Measurements from ENCODE around the gene ACACB.
"Not testable (repeated sequence)": the region's sequence is repeated elsewhere in the genome, so short reads cannot be mapped to it uniquely, and the experiment has no call there.

Gene ACACB

GRCh38 chr12:109144224-109144623 lies 27.8 kb downstream of the ACACB start:
- DNase-seq, result no peak

- DNase-seq, result not testable (repeated sequence)
These were observed 30.7 kb downstream of the ACACB start for GRCh38 chr12:109147126-109147525.

GRCh38 chr12:109147954-109148353 lies 31.6 kb downstream of the ACACB start:
- no peak for DNase-seq

GRCh38 chr12:109150124-109150640 lies 33.8 kb downstream of the ACACB start:
- DNase-seq, result no peak

- DNase-seq, result no peak
These were observed 35.1 kb downstream of the ACACB start for GRCh38 chr12:109151457-109151856.

- DNase-seq, result no peak
These were observed 37.5 kb downstream of the ACACB start for GRCh38 chr12:109153821-109154441.

- peak; percentile 90 for DNase-seq
These were observed 38.4 kb downstream of the ACACB start for GRCh38 chr12:109154451-109155438.

GRCh38 chr12:109156036-109156435 lies 39.6 kb downstream of the ACACB start:
- DNase-seq, result no peak

- no peak for DNase-seq
These were observed 40.2 kb downstream of the ACACB start for GRCh38 chr12:109156586-109156985.

- no peak for DNase-seq
These were observed 41.6 kb downstream of the ACACB start for GRCh38 chr12:109157986-109158385.

GRCh38 chr12:109160433-109160832 lies 44.0 kb downstream of the ACACB start:
- no peak for DNase-seq

- no peak for DNase-seq
These were observed 44.5 kb downstream of the ACACB start for GRCh38 chr12:109160873-109161272.

GRCh38 chr12:109162551-109162950 lies 46.2 kb downstream of the ACACB start:
- no peak for DNase-seq

GRCh38 chr12:109163167-109163566 lies 46.8 kb downstream of the ACACB start:
- DNase-seq, result no peak

GRCh38 chr12:109165599-109165998 lies 49.2 kb downstream of the ACACB start:
- no peak for DNase-seq

GRCh38 chr12:109166371-109166770 lies 50.0 kb downstream of the ACACB start:
- DNase-seq, result no peak

GRCh38 chr12:109167781-109168180 lies 51.4 kb downstream of the ACACB start:
- DNase-seq, result no peak

- DNase-seq, result no peak
These were observed 52.9 kb downstream of the ACACB start for GRCh38 chr12:109169262-109169661.

GRCh38 chr12:109169686-109170085 lies 53.3 kb downstream of the ACACB start:
- DNase-seq, result no peak

- no peak for DNase-seq
These were observed 53.9 kb downstream of the ACACB start for GRCh38 chr12:109170324-109170723.

GRCh38 chr12:109172787-109173186 lies 56.4 kb downstream of the ACACB start:
- DNase-seq, result not testable (repeated sequence)

- DNase-seq, result no peak
These were observed 57.3 kb downstream of the ACACB start for GRCh38 chr12:109173443-109174240.

- no peak for DNase-seq
These were observed 58.1 kb downstream of the ACACB start for GRCh38 chr12:109174468-109174867.
